HEK293T (cell line): ENCODE data around the gene MED12L.

ENCODE experiments used
- CTCF ChIA-PET: fragments of 350-600 bp; formaldehyde crosslinking; extraction: SDS; loops from one replicate; lab custom pipeline; 2021; ENCODE audit warnings: antibody characterized with exemption, inconsistent platforms; lab: Yijun Ruan, JAX
- POLR2A ChIA-PET: fragments of 350-600 bp; formaldehyde crosslinking; extraction: SDS; loops from one replicate; lab custom pipeline; 2020; ENCODE audit warnings: antibody characterized with exemption, inconsistent platforms; lab: Yijun Ruan, JAX
- DNase-seq: peaks from one replicate; pipeline ENCODE4 v3.0.0; 2012; ENCODE audit warnings: mixed read lengths; ENCODE audit errors: extremely low spot score
- ARNT ChIP-seq: fragments of 450-650 bp; IDR thresholded peaks from 2 replicates; pipeline ENCODE4 v1.6.1; 2017; ENCODE audit warnings: mild to moderate bottlenecking
- BHLHE40 ChIP-seq: fragments of 450-650 bp; IDR thresholded peaks from 2 replicates; pipeline ENCODE4 v1.6.1; 2016; ENCODE audit warnings: mild to moderate bottlenecking, moderate library complexity, borderline replicate concordance
- CTBP1 ChIP-seq: fragments of 450-650 bp; IDR thresholded peaks from 2 replicates; pipeline ENCODE4 v1.6.1; 2016; ENCODE audit warnings: borderline replicate concordance
- ELF4 ChIP-seq: fragments of 450-650 bp; IDR thresholded peaks from 2 replicates; pipeline ENCODE4 v1.6.1; 2017; ENCODE audit warnings: antibody characterized with exemption
- FOXA1 ChIP-seq: fragments of 450-650 bp; IDR thresholded peaks from 2 replicates; pipeline ENCODE4 v1.6.1; 2016; ENCODE audit warnings: mild to moderate bottlenecking
- FOXK2 ChIP-seq: fragments of 450-650 bp; IDR thresholded peaks from 2 replicates; pipeline ENCODE4 v1.6.1; 2016; ENCODE audit warnings: mild to moderate bottlenecking
- FOXM1 ChIP-seq: fragments of 450-650 bp; IDR thresholded peaks from 2 replicates; pipeline ENCODE4 v1.6.1; 2017; ENCODE audit warnings: mild to moderate bottlenecking, borderline replicate concordance
- HDGF ChIP-seq: fragments of 450-650 bp; IDR thresholded peaks from 2 replicates; pipeline ENCODE4 v1.6.1; 2017; ENCODE audit warnings: antibody characterized with exemption, borderline replicate concordance
- L3MBTL2 ChIP-seq: fragments of 450-650 bp; conservative IDR thresholded peaks from 2 replicates; pipeline ENCODE4 v1.6.1; 2016; ENCODE audit warnings: mild to moderate bottlenecking
- LEF1 ChIP-seq: fragments of 450-650 bp; IDR thresholded peaks from 2 replicates; pipeline ENCODE4 v1.6.1; 2017; ENCODE audit warnings: mild to moderate bottlenecking, borderline replicate concordance
- NFRKB ChIP-seq: fragments of 450-650 bp; IDR thresholded peaks from 2 replicates; pipeline ENCODE4 v1.6.1; 2016; ENCODE audit warnings: mild to moderate bottlenecking, moderate library complexity
- PKNOX1 ChIP-seq: fragments of 450-650 bp; IDR thresholded peaks from 2 replicates; pipeline ENCODE4 v1.6.1; 2016
- SP1 ChIP-seq: fragments of 450-650 bp; IDR thresholded peaks from 2 replicates; pipeline ENCODE4 v1.6.1; 2017
- SUZ12 ChIP-seq: fragments of 450-650 bp; IDR thresholded peaks from 2 replicates; pipeline ENCODE4 v1.6.1; 2016; ENCODE audit warnings: mild to moderate bottlenecking
- TARDBP ChIP-seq: fragments of 450-650 bp; IDR thresholded peaks from 2 replicates; pipeline ENCODE4 v1.6.1; 2016
- ZNF384 ChIP-seq: fragments of 450-650 bp; IDR thresholded peaks from 2 replicates; pipeline ENCODE4 v1.6.1; 2016

MED12L gene

GRCh38 chr3:151109286-151109800 lies 23.9 kb downstream of the MED12L start:
- CTCF ChIA-PET: no interaction called here
- TF ChIP-seq L3MBTL2 (no peak), LEF1 (no peak), NFRKB (no peak), SP1 (no peak), FOXM1 (no peak), SUZ12 (no peak), HDGF (no peak), BHLHE40 (no peak), CTBP1 (no peak), PKNOX1 (no peak), FOXA1 (no peak), ZNF384 (no peak), TARDBP (no peak)
- no peak for DNase-seq
- POLR2A ChIA-PET: interaction anchor here (1.7 kb wide), 1 partner anchor 23 kb away, joined by 3 read pairs; no protein-coding TSS in a partner anchor

- no peak for TF ChIP-seq SUZ12
- TF ChIP-seq BHLHE40: no peak
- TF ChIP-seq FOXA1: no peak
- TF ChIP-seq CTBP1: no peak
- TF ChIP-seq L3MBTL2: no peak
- no peak for TF ChIP-seq FOXM1
- no peak for TF ChIP-seq HDGF
- TF ChIP-seq ARNT: no peak
- TF ChIP-seq ELF4: no peak
- ChIA-PET POLR2A (no interaction called here), CTCF (no interaction called here)
- DNase-seq: no peak
Measured at GRCh38 chr3:151112731-151113130, 27.3 kb downstream of the MED12L start.

- TF ChIP-seq CTBP1: no peak
- TF ChIP-seq TARDBP: no peak
- TF ChIP-seq BHLHE40: no peak
- no peak for TF ChIP-seq NFRKB
- no peak for TF ChIP-seq ARNT
- TF ChIP-seq FOXK2: no peak
- TF ChIP-seq ZNF384: no peak
- no peak for TF ChIP-seq FOXA1
- TF ChIP-seq SP1: no peak
- TF ChIP-seq LEF1: no peak
- no peak for TF ChIP-seq ELF4
- TF ChIP-seq HDGF: no peak
- CTCF ChIA-PET: interaction anchor here (1.1 kb wide), 1 partner anchor 28 kb away, joined by 3 read pairs; the partner anchor contains the start of gene MED12L
- DNase-seq: no peak
- POLR2A ChIA-PET: no interaction called here
Measured at GRCh38 chr3:151113343-151113742, 27.9 kb downstream of the MED12L start.

GRCh38 chr3:151117047-151117446 lies 31.6 kb downstream of the MED12L start:
- CTCF ChIA-PET: no interaction called here
- POLR2A ChIA-PET: no interaction called here
- no peak for DNase-seq
- TF ChIP-seq FOXM1 (no peak), ELF4 (no peak), TARDBP (no peak), FOXA1 (no peak)

GRCh38 chr3:151119188-151119587 lies 33.7 kb downstream of the MED12L start:
- no peak for DNase-seq
- TF ChIP-seq ZNF384: no peak
- TF ChIP-seq BHLHE40: no peak
- ChIA-PET POLR2A (no interaction called here), CTCF (no interaction called here)

GRCh38 chr3:151120409-151120808 lies 34.9 kb downstream of the MED12L start:
- TF ChIP-seq HDGF (no peak), ARNT (no peak), FOXK2 (no peak), FOXM1 (no peak), LEF1 (no peak), NFRKB (no peak), SP1 (no peak), SUZ12 (no peak), BHLHE40 (no peak), L3MBTL2 (no peak), ZNF384 (no peak), PKNOX1 (no peak)
- CTCF ChIA-PET: interaction anchor here (0.6 kb wide), 1 partner anchor 33 kb away, joined by 3 read pairs; no protein-coding TSS in a partner anchor
- DNase-seq: no peak
- POLR2A ChIA-PET: no interaction called here

- CTCF ChIA-PET: interaction anchor here (0.6 kb wide), 1 partner anchor 33 kb away, joined by 3 read pairs; no protein-coding TSS in a partner anchor
- no peak for TF ChIP-seq L3MBTL2
- TF ChIP-seq ARNT: no peak
- TF ChIP-seq ELF4: no peak
- TF ChIP-seq FOXA1: no peak
- TF ChIP-seq FOXK2: no peak
- TF ChIP-seq PKNOX1: no peak
- no peak for TF ChIP-seq LEF1
- no peak for TF ChIP-seq BHLHE40
- TF ChIP-seq HDGF: no peak
- TF ChIP-seq ZNF384: no peak
- no peak for TF ChIP-seq FOXM1
- TF ChIP-seq NFRKB: no peak
- POLR2A ChIA-PET: no interaction called here
- DNase-seq: no peak
Measured at GRCh38 chr3:151121016-151121415, 35.6 kb downstream of the MED12L start.
